ENCODE measurements around the gene CLDN17.

DNA sequence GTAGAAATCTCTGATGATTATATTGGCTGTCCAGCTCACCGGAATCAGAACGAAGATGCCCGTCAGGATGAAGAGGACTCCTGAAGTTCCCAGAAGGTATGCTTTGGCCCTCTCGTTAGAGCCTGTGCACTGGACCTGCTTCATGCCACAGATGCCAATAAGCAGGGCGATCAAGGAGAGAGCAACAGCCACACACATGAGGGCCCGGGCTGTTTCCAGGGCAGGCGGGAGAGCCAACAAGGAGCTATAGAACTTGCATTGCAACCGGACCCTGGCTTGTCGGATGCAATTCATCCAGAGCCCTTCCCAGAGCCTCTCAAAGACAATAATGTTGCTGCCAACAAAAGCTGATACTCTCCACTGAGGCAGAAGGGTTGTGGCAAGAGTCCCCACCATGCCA lies 434 bp downstream of the CLDN17 start:
- TF ChIP-seq, protein P1, sequence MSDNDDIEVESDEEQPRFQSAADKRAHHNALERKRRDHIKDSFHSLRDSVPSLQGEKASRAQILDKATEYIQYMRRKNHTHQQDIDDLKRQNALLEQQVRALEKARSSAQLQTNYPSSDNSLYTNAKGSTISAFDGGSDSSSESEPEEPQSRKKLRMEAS (CRISPR knock-in tag; IDR thresholded peaks at IDR 0.05): no peak
- no peak for TF ChIP-seq NFXL1 (CRISPR knock-in tag; IDR thresholded peaks at IDR 0.05)
- TF ChIP-seq, protein P2, sequence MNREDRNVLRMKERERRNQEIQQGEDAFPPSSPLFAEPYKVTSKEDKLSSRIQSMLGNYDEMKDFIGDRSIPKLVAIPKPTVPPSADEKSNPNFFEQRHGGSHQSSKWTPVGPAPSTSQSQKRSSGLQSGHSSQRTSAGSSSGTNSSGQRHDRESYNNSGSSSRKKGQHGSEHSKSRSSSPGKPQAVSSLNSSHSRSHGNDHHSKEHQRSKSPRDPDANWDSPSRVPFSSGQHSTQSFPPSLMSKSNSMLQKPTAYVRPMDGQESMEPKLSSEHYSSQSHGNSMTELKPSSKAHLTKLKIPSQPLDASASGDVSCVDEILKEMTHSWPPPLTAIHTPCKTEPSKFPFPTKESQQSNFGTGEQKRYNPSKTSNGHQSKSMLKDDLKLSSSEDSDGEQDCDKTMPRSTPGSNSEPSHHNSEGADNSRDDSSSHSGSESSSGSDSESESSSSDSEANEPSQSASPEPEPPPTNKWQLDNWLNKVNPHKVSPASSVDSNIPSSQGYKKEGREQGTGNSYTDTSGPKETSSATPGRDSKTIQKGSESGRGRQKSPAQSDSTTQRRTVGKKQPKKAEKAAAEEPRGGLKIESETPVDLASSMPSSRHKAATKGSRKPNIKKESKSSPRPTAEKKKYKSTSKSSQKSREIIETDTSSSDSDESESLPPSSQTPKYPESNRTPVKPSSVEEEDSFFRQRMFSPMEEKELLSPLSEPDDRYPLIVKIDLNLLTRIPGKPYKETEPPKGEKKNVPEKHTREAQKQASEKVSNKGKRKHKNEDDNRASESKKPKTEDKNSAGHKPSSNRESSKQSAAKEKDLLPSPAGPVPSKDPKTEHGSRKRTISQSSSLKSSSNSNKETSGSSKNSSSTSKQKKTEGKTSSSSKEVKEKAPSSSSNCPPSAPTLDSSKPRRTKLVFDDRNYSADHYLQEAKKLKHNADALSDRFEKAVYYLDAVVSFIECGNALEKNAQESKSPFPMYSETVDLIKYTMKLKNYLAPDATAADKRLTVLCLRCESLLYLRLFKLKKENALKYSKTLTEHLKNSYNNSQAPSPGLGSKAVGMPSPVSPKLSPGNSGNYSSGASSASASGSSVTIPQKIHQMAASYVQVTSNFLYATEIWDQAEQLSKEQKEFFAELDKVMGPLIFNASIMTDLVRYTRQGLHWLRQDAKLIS (CRISPR knock-in tag; IDR thresholded peaks at IDR 0.05): no peak
- TF ChIP-seq, protein P3, sequence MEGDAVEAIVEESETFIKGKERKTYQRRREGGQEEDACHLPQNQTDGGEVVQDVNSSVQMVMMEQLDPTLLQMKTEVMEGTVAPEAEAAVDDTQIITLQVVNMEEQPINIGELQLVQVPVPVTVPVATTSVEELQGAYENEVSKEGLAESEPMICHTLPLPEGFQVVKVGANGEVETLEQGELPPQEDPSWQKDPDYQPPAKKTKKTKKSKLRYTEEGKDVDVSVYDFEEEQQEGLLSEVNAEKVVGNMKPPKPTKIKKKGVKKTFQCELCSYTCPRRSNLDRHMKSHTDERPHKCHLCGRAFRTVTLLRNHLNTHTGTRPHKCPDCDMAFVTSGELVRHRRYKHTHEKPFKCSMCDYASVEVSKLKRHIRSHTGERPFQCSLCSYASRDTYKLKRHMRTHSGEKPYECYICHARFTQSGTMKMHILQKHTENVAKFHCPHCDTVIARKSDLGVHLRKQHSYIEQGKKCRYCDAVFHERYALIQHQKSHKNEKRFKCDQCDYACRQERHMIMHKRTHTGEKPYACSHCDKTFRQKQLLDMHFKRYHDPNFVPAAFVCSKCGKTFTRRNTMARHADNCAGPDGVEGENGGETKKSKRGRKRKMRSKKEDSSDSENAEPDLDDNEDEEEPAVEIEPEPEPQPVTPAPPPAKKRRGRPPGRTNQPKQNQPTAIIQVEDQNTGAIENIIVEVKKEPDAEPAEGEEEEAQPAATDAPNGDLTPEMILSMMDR (IDR thresholded peaks at IDR 0.05 in 2 of 3, conservative IDR thresholded peaks at IDR 0.05 in 1 of 3; ENCODE audit: insufficient read depth in 2 of 3, low read depth in 1 of 3, low read length in 3 of 3): no peak
- no peak for TF ChIP-seq RAD21 (CRISPR knock-in tag; conservative IDR thresholded peaks at IDR 0.05 in 1 of 2, IDR thresholded peaks at IDR 0.05 in 1 of 2)
- TF ChIP-seq U2AF2 (optimal IDR thresholded peaks at IDR 0.05; ENCODE audit: low read depth, low read length): no peak
- no peak for TF ChIP-seq ZNF644 (tag; IDR thresholded peaks at IDR 0.05; ENCODE audit: low read depth)
- no peak for TF ChIP-seq EP300 (IDR thresholded peaks at IDR 0.05; ENCODE audit: low read length)
- TF ChIP-seq, protein P4, sequence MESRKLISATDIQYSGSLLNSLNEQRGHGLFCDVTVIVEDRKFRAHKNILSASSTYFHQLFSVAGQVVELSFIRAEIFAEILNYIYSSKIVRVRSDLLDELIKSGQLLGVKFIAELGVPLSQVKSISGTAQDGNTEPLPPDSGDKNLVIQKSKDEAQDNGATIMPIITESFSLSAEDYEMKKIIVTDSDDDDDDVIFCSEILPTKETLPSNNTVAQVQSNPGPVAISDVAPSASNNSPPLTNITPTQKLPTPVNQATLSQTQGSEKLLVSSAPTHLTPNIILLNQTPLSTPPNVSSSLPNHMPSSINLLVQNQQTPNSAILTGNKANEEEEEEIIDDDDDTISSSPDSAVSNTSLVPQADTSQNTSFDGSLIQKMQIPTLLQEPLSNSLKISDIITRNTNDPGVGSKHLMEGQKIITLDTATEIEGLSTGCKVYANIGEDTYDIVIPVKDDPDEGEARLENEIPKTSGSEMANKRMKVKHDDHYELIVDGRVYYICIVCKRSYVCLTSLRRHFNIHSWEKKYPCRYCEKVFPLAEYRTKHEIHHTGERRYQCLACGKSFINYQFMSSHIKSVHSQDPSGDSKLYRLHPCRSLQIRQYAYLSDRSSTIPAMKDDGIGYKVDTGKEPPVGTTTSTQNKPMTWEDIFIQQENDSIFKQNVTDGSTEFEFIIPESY (CRISPR knock-in tag; IDR thresholded peaks at IDR 0.05): no peak
